Forelimb muscle (tissue), 1 donor: Measurements from ENCODE around the gene LIN7A. TPM values are rescaled to one million over a fixed set of nuclear protein-coding genes. Genes with fewer than 3 reads are reported as not detected.

Source experiments
- DNase-seq: peaks from one replicate; pipeline ENCODE4 v3.0.0-alpha.2; 2013; ENCODE audit warnings: low read depth
- polyA plus RNA-seq: library from polyadenylated mRNA; unstranded; fragments of 120-200 nt; gene quantifications from one replicate; pipeline ENCODE4 v1.2.1, GENCODE V29; 2013; ENCODE audit not compliant: insufficient read length

LIN7A gene
- polyA plus RNA-seq, 1 donor, result 2.3 TPM

DNA sequence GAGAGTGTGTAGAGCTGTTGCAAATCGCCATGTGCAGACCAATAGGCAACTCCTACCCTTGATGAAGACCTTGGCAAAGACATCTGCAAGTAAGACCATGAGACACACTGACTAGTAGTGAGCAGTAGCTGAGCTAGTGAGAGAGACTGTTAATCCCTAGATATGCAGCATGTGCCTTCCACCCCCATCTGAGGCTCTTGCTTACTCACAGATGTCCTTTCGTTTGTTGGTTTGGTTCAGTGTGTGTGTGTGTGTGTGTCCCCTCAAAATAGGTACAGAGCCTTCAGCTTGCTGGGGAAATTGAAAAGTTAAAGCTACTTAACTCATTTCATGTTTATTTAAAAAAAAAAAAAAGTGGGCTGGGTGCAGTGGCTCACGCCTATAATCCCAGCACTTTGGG, 183.5 kb downstream of the LIN7A start:
- no peak for DNase-seq

DNA sequence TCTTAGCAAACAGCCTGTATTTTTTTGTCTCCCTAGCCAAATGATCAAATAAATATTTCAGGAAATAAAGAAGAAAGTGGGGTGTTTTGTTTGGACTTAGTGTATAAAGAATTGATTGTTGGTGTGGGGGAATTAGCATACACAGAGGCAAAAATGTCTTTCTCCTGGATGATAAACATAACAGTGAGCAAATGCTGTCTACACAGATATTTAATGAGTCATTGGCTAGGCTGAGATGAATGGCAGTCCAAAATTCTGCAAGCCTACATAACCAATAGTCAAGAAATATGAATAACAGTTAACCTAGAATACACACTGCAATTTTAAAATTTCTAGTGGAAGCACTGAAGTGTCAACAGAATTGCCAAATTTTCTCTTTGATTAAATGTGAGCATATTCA, 185.3 kb downstream of the LIN7A start:
- no peak for DNase-seq

GRCh38 chr12:80749456-80749855, 188.3 kb downstream of the LIN7A start:
- DNase-seq, result no peak

- no peak for DNase-seq
These were observed 189.9 kb downstream of the LIN7A start for GRCh38 chr12:80747800-80748199.

GRCh38 chr12:80745851-80746505, 191.8 kb downstream of the LIN7A start:
- no peak for DNase-seq

Other genes starting within 250 kb of the LIN7A start
- 90.3 TPM for gene MYF6, start 230.3 kb downstream of the LIN7A start, polyA plus RNA-seq
- gene MYF5, start 221.0 kb downstream of the LIN7A start, polyA plus RNA-seq, result 25.0 TPM
- 7.0 TPM for gene ACSS3, start 140.1 kb upstream of the LIN7A start, polyA plus RNA-seq